KMS-11 (cell line): ENCODE results near the gene FYN.

Experiments used
- H2AFZ ChIP-seq: fragments of 200-600 bp; sonication (generic); 2 replicates; pipeline ENCODE4 v1.6.1; 2016; ENCODE audit warnings: antibody characterized with exemption, mixed run types, low read depth
- H3K27ac ChIP-seq: fragments of 200-600 bp; sonication (generic); 2 replicates; pipeline ENCODE4 v1.6.1; 2016; ENCODE audit warnings: mild to moderate bottlenecking, mixed run types
- H3K27me3 ChIP-seq: fragments of 200-600 bp; sonication (generic); 2 replicates; pipeline ENCODE4 v1.6.1; 2017; ENCODE audit warnings: mild to moderate bottlenecking, low read depth, mixed run types, moderate library complexity; ENCODE audit not compliant: insufficient read depth
- H3K36me3 ChIP-seq: fragments of 200-600 bp; sonication (generic); 2 replicates; pipeline ENCODE4 v1.6.1; 2017; ENCODE audit warnings: mild to moderate bottlenecking, mixed run types; ENCODE audit not compliant: insufficient read depth
- H3K4me1 ChIP-seq: fragments of 200-600 bp; sonication (generic); 2 replicates; pipeline ENCODE4 v1.6.1; 2016; ENCODE audit warnings: mild to moderate bottlenecking, low read depth, mixed run types; ENCODE audit not compliant: poor library complexity, severe bottlenecking
- H3K4me2 ChIP-seq: fragments of 200-600 bp; sonication (generic); 2 replicates; pipeline ENCODE4 v1.7.0; 2016; ENCODE audit warnings: mild to moderate bottlenecking, mixed run types
- H3K4me3 ChIP-seq: fragments of 200-600 bp; sonication (generic); IDR thresholded peaks from 2 replicates; pipeline ENCODE4 v1.6.1; 2017; ENCODE audit warnings: low read depth, low read length, mixed read lengths; ENCODE audit not compliant: insufficient read depth
- H3K79me2 ChIP-seq: fragments of 200-600 bp; sonication (generic); 2 replicates; pipeline ENCODE4 v1.6.1; 2016; ENCODE audit warnings: low read depth, mixed run types; ENCODE audit not compliant: insufficient read depth
- H3K9ac ChIP-seq: fragments of 200-600 bp; sonication (generic); 2 replicates; pipeline ENCODE4 v1.6.1; 2016; ENCODE audit warnings: mild to moderate bottlenecking, mixed run types
- H4K20me1 ChIP-seq: fragments of 200-600 bp; sonication (generic); 2 replicates; pipeline ENCODE4 v1.6.1; 2016; ENCODE audit warnings: mild to moderate bottlenecking, mixed run types; ENCODE audit not compliant: insufficient read depth
- TF ChIP-seq, protein P1 (sequence below): fragments of 200-600 bp; sonication (generic); conservative IDR thresholded peaks from 2 replicates; pipeline ENCODE4 v1.6.1; 2017; ENCODE audit warnings: low read depth, mild to moderate bottlenecking, antibody characterized with exemption, low read length, moderate library complexity, mixed read lengths

Gene FYN

DNA sequence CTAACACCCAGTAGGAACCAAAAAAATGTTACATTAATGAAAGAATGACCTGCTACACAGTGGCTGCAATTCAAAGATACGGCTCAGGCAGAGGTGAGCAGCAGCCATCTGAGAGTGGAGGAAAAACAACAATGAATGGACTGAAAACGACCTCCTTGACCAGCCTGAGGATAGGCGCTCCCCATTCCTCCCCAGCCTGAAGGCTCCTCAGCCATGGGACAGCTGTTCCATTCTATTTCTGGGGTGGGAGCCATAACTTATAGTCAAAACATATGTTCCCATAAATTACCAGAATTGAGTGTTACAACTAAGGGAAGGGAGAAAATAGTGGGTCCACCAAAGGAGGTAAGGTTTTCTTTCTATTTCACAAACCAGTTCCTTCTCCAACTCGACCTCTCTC, 27.2 kb downstream of the FYN start:
- Histone ChIP-seq H3K36me3 (no peaks in the 10 kb centered on the region), H2AFZ (no peak overlapping the region), H3K27ac (peak overlapping the region; percentile 95), H3K4me3 (no peak overlapping the region), H4K20me1 (no peaks in the 10 kb centered on the region), H3K79me2 (peaks cover 12% of the 10 kb centered on the region; the same call in 1 of the 2 replicates), H3K9ac (no peak overlapping the region; the same call in 1 of the 2 replicates), H3K4me1 (peaks cover 70% of the 10 kb centered on the region), H3K4me2 (peak overlapping the region; percentile 81), H3K27me3 (no peaks in the 10 kb centered on the region)
- TF ChIP-seq, protein P1, sequence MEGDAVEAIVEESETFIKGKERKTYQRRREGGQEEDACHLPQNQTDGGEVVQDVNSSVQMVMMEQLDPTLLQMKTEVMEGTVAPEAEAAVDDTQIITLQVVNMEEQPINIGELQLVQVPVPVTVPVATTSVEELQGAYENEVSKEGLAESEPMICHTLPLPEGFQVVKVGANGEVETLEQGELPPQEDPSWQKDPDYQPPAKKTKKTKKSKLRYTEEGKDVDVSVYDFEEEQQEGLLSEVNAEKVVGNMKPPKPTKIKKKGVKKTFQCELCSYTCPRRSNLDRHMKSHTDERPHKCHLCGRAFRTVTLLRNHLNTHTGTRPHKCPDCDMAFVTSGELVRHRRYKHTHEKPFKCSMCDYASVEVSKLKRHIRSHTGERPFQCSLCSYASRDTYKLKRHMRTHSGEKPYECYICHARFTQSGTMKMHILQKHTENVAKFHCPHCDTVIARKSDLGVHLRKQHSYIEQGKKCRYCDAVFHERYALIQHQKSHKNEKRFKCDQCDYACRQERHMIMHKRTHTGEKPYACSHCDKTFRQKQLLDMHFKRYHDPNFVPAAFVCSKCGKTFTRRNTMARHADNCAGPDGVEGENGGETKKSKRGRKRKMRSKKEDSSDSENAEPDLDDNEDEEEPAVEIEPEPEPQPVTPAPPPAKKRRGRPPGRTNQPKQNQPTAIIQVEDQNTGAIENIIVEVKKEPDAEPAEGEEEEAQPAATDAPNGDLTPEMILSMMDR = no peak

DNA sequence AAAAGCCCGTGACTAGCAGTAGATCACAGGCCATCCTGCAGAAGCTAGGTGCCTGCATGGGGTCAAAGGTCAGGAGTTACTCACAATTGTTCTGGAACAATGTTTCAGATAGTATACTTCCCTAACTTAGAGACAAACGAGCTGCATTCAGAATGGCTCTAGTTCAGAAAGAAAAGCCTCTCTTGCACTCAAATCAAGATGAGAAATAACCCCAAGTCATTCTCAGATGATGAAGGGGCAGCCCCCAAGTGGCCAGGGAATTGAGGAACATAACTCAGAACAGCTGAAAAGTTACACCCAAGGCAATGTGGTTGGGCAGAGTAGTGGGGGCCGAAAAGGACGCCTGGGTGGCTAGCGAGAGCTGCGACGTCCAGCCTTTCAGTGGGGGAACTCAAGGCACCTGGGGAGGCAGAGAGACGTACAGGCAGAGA, 27.8 kb downstream of the FYN start:
- Histone ChIP-seq H3K4me2 (peak overlapping the region; percentile 81), H4K20me1 (no peaks in the 10 kb centered on the region), H3K79me2 (peaks cover 12% of the 10 kb centered on the region; the same call in 1 of the 2 replicates), H2AFZ (no peak overlapping the region), H3K27ac (peak overlapping the region; percentile 95), H3K4me1 (peaks cover 76% of the 10 kb centered on the region), H3K4me3 (no peak overlapping the region), H3K27me3 (no peaks in the 10 kb centered on the region), H3K9ac (peak overlapping the region; percentile 59; the same call in 1 of the 2 replicates), H3K36me3 (no peaks in the 10 kb centered on the region)
- TF ChIP-seq, protein P1 = no peak

GRCh38 chr6:111844921-111845320, 28.3 kb downstream of the FYN start:
- peaks cover 12% of the 10 kb centered on the region; the same call in 1 of the 2 replicates for H3K79me2 ChIP-seq
- no peak overlapping the region for H2AFZ ChIP-seq
- peak overlapping the region; percentile 59; the same call in 1 of the 2 replicates for H3K9ac ChIP-seq
- H3K36me3 ChIP-seq = no peaks in the 10 kb centered on the region
- H3K27ac ChIP-seq = peak overlapping the region; percentile 95
- H3K4me1 ChIP-seq = peaks cover 81% of the 10 kb centered on the region
- peak overlapping the region; percentile 81 for H3K4me2 ChIP-seq
- no peaks in the 10 kb centered on the region for H4K20me1 ChIP-seq
- TF ChIP-seq, protein P1 = no peak
- H3K27me3 ChIP-seq = no peaks in the 10 kb centered on the region
- H3K4me3 ChIP-seq = no peak overlapping the region

- Histone ChIP-seq H3K4me1 (peaks cover 86% of the 10 kb centered on the region), H3K36me3 (no peaks in the 10 kb centered on the region), H2AFZ (no peak overlapping the region), H3K4me3 (no peak overlapping the region), H3K4me2 (peak overlapping the region; percentile 81), H4K20me1 (no peaks in the 10 kb centered on the region), H3K9ac (peak overlapping the region; percentile 59; the same call in 1 of the 2 replicates), H3K27me3 (no peaks in the 10 kb centered on the region), H3K79me2 (peaks cover 12% of the 10 kb centered on the region; the same call in 1 of the 2 replicates), H3K27ac (peak overlapping the region; percentile 95)
- TF ChIP-seq, protein P1 = no peak
Observed at GRCh38 chr6:111844376-111844775, 28.9 kb downstream of the FYN start.
